NCI-H2029 treated with DMSO at 0.1 percent for 48 hours (cell line): ENCODE data around the gene STX4.
A peak's percentile ranks its signal among the peaks of the same experiment; 100 is the strongest.

ENCODE experiments used
- DNase-seq: peaks from one replicate; lab custom pipeline; 2025; lab: John Stamatoyannopoulos, UW

STX4 gene, protein sequence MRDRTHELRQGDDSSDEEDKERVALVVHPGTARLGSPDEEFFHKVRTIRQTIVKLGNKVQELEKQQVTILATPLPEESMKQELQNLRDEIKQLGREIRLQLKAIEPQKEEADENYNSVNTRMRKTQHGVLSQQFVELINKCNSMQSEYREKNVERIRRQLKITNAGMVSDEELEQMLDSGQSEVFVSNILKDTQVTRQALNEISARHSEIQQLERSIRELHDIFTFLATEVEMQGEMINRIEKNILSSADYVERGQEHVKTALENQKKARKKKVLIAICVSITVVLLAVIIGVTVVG

GRCh38 chr16:31032736-31033708, at the start of gene STX4:
TSS of gene STX4 (plus strand) at chr16:31033558. CDS start at chr16:31033806, 248 bp downstream.
- peak; percentile 76 for DNase-seq

- no peak for DNase-seq
Observed at GRCh38 chr16:30983898-30984610, 49.3 kb upstream of the STX4 start.

DNA sequence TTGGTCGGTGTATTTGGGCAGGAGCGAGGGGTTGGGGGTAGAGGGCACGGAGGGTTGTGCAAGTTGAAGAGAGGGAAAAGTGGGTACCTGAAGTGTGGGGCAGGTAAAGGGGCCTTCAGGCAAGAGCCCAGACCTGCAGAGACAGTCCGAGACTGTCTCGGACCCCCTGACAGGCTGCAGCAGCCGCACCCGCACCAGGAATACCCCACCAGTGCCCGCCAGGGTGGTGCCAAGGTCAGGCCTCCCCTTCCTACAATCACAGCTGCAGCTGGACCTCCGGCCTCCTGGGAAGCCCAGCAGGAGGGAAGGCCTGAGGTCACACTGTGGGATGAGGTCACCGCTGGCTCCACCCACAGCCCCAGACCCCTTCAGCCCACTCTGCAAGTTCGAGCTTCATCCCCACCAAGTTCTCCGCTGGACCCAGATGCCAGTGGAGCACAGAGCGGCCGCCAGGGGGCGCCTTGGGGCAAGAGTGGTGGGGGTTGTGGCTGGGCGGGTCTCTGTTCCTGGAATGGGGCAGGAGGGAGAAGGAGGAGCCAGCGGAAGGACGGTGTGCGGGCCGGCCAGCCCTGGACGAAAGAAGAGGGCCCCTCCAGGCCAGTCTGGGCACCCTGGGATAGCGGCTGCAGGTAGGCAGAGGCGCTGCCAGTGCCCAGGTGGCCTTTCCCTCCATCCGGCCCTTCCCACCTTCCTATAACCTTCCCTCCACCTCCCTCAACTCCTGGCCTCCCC, 48.5 kb upstream of the STX4 start, which contains the start of gene HSD3B7:
TSS of gene HSD3B7 (plus strand) at position 539 of the 732 bp plus-strand sequence. CDS start 452 bp downstream, outside the sequence.
- peak; percentile 38 for DNase-seq

- peak; percentile 19 for DNase-seq
Observed at GRCh38 chr16:30985401-30986128, 47.8 kb upstream of the STX4 start.

DNA sequence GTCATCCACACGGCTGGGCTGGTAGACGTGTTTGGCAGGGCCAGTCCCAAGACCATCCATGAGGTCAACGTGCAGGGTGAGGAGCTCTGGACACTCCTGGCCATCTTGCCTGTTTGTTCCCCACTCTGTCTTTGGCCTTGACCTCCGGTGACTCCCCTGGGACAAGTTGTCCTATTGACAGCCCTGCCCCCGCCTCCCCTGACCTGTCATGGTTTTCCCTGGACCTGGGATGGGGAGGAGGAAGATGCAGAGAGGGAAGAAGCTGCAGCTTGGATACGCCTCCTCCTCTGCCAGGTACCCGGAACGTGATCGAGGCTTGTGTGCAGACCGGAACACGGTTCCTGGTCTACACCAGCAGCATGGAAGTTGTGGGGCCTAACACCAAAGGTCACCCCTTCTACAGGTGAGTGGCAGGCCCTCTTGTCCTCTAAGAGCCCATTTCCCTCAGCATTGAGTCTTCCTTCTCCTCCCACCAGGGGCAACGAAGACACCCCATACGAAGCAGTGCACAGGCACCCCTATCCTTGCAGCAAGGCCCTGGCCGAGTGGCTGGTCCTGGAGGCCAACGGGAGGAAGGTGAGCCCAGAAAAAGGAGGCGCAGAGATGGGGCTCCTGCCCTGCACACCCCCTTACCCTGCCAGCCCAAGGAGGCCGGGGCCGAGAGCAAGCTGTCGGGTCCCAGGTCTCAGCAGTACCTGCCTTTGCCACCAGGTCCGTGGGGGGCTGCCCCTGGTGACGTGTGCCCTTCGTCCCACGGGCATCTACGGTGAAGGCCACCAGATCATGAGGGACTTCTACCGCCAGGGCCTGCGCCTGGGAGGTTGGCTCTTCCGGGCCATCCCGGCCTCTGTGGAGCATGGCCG, 47.0 kb upstream of the STX4 start:
- DNase-seq, result no peak

DNA sequence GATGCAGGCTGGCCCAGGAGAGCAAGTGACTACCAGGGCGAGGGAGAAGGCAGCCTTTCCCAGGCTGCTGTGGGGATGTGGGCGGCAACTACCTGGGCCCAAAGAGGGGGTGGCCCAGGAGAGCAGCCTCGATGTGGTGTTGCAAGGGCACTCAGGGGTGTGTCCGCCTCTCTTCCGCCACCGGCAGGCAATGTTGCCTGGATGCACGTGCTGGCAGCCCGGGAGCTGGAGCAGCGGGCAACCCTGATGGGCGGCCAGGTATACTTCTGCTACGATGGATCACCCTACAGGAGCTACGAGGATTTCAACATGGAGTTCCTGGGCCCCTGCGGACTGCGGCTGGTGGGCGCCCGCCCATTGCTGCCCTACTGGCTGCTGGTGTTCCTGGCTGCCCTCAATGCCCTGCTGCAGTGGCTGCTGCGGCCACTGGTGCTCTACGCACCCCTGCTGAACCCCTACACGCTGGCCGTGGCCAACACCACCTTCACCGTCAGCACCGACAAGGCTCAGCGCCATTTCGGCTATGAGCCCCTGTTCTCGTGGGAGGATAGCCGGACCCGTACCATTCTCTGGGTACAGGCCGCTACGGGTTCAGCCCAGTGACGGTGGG, 45.7 kb upstream of the STX4 start:
- no peak for DNase-seq

DNA sequence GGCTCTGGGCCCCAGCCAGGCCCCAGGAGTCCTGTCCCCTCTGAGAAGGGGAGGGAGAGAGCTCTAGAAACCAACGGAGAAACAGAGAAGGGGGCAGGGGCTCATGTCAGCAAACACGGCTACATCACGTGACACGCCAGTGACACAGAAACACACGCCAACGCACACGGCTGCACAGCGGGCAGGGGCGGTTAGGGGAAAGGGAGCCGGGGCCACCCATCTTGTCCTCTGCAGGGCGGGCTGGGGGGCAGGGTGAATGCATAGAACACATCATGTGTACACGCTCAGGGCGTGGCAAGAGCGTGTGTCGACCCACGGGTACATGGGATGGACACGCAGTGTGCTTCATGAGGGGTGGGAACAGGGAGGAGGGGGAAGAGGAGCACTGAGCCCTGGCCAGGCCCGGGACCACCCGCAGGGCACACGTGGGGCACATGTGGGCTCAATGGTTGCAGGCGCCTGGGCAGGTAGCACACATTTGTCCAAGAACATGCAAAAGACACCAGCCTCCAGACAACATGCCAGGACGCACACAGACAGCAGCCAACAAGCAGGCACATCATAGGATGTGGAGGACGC, 43.8 kb upstream of the STX4 start:
- no peak for DNase-seq

GRCh38 chr16:30990105-30990504, 43.3 kb upstream of the STX4 start:
- DNase-seq, result no peak

- no peak for DNase-seq
Observed at GRCh38 chr16:30991052-30991451, 42.3 kb upstream of the STX4 start.

DNA sequence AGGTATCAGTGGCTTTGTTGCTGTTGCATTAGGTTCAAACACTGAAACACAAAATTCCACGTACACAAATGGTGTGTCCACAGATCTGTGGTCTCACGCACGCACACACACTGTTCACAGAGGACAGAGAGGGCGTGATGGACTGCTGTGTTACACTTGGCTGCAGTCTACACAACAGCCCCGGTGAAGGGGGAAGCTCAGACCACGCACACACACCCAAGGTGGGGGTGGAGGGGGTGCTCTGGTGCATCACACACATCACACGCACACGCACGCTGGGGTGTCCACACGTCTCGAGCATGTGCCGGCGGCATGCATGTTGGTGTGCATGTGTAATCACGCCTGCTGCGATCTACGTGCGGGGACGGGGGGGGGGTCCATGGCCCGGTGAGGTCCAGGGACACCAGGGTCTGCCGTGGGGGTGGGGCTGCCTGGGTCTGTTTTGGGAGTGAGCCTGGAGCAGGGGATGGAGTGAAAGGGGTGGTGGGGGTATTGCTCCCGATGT, 41.0 kb upstream of the STX4 start:
- no peak for DNase-seq

- DNase-seq, result no peak
Observed at GRCh38 chr16:30992931-30993816, 40.2 kb upstream of the STX4 start.

GRCh38 chr16:30995927-30996323, 37.4 kb upstream of the STX4 start:
- DNase-seq, result no peak

DNA sequence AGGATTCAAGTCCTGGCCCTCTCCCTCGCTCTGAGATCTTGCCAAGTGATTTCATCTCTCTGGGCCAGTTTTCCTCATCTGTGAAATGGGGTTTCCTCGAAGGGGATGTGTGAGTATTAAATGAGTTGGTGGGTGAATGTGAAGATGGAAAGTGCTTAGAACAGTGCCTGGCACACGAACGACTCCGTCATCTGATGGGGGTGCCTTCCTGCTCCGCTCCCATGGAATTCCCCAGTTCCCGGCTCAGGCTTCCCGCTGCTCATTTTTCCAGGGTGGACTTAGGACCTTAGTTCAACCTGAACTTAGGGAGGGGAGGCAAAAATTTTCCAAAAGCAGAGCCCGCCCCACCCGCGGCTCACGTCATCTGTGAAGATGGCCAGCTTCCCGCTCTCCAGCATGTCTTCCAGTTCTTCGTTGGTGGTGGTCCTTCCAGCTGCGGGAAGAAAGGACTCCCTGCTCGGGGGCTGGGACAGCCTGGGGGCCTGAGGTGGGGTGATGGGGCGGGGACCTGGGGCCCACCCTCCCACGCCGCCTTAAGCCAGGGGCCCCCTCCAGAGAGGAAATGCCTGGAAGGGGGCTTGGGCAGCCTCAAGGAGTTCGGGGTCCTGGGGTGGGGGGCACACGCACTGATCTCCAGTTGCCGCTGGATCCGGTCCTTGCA, 36.9 kb upstream of the STX4 start:
- DNase-seq, result no peak

DNA sequence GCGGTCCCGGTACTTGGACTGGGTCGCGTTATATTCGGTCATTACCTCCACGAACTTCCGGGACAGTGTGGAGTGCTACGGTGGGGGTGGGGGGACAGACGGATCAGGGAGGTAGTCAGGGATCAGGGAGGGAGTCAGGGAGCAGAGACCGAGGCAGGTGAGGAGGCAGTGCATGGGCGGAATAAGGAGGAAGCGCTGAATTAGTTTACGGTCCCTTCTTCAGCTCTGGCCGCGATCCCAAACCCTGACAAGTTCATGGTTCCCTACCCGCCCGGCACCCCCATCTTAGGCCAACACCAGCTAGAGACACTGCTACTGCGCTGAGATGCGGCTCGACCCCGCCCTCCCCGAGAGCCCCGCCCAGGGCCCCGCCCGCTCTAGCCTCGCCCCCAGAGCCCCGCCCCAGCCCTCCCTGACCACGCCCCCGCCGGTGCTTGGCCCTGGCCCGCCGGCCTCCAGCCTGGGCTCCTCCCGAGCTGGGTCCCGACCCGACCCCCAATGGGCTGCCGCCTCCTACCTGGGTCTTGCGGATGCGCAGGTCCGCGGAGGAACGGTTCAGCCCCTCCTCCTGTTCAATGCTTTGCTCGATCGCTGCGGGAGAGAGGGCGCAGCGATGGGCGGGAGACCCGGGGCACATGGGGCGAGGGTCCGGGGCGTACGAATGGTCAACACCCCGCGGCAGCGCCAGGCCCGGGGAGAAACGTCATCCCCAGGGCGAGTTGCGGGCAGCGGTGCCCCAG, 36.2 kb upstream of the STX4 start:
- DNase-seq, result peak; percentile 3

- DNase-seq, result no peak
Observed at GRCh38 chr16:30997725-30998711, 35.3 kb upstream of the STX4 start.
